ELR (cell line): ENCODE data around the gene CCNC.

Experiments
- DNase-seq: peaks from one replicate; pipeline ENCODE4 v3.0.0-alpha.2; 2015; ENCODE audit warnings: low read depth

The CCNC gene, protein sequence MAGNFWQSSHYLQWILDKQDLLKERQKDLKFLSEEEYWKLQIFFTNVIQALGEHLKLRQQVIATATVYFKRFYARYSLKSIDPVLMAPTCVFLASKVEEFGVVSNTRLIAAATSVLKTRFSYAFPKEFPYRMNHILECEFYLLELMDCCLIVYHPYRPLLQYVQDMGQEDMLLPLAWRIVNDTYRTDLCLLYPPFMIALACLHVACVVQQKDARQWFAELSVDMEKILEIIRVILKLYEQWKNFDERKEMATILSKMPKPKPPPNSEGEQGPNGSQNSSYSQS

DNA sequence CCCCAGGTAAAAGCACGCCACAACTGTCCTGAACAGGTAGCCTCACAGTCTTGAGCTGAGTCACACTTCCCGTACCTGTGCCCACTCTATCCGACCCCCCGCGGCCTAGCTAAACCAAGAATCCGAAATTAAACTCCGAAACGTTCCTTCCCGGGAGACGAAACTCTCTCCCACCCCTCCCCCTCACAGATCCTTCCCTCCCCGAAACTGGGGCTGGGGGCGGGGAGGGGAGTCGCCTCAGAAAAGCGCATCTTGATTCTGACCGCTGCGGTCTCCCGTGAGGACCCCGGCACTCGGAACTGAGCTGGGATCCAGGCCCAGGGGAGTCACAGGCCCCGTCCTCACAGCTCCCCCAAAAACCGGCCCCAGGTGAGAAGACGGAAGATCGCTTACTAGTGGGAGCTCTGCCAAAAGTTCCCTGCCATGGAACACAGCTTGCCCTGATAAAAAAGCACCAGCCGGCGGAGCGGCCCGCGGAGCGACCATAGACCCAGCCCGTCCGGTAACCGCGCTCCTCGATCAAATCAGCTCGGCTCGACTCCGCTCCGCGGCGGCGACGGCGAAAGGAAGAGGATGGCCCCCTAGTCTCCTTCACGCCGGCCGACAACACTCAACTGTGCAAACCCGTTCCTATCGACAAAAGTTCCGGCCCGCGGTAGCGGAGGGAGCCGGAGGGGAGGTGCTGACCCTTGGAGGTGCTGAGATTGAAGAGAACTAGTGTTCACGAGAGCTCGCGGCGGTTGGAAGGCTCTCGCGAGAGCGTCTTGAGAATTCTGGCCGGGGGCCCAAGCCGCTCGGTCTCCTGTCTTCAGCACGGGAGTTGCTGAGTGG is at the start of gene CCNC:
TSS of gene CCNC (minus strand) at position 558 of the 831 bp plus-strand sequence. CDS start at position 425, 133 bp downstream.
- DNase-seq, result peak; percentile 97

DNA sequence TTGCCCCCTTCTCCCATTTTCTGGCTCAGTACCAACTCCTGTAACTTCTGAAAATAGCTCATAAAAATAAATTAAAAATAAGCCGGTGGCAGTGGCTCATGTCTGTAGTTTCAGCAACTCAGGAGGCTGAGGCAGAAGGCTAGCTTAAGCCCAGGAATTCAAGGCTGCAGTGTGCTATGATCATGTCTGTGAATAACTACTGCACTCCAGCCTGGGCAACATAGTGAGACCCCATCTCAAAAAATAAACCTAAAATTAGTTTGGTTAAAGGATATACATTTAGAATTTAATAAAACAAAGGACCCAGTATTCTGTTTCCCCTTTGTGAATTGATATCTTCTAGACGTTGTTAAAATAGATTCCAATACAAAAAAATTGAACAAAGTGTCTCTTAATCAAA is 48.7 kb upstream of the CCNC start:
- DNase-seq, result no peak

DNA sequence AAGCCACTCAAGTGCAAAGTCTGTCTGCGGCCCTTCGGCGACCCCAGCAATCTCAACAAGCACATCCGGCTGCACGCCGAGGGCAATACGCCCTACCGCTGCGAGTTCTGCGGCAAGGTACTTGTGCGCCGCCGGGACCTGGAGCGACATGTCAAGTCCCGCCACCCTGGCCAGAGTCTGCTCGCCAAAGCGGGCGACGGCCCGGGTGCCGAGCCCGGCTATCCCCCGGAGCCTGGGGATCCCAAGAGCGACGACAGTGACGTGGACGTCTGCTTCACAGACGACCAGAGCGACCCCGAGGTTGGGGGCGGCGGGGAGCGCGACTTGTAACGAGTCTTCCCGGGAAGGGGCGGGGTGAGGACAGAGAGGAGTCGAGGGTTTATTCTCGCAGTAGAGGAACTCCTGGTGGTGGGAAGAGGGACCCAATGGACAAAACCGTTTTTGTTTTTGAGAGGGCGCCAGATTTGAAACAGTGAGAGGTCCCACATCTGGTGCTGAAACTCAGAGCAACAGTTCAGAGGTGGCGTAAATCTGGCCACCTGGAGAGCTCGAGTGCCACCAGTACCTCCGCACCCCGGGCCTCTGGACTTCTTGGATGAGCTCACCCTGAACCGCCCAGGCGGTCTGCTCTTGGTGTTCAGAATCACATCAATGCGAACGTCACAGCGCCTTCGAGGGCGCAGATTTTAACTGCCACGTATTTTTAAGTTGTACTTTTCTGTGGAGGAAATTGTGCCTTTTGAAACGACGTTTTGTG is 46.1 kb upstream of the CCNC start:
- DNase-seq, result no peak

DNA sequence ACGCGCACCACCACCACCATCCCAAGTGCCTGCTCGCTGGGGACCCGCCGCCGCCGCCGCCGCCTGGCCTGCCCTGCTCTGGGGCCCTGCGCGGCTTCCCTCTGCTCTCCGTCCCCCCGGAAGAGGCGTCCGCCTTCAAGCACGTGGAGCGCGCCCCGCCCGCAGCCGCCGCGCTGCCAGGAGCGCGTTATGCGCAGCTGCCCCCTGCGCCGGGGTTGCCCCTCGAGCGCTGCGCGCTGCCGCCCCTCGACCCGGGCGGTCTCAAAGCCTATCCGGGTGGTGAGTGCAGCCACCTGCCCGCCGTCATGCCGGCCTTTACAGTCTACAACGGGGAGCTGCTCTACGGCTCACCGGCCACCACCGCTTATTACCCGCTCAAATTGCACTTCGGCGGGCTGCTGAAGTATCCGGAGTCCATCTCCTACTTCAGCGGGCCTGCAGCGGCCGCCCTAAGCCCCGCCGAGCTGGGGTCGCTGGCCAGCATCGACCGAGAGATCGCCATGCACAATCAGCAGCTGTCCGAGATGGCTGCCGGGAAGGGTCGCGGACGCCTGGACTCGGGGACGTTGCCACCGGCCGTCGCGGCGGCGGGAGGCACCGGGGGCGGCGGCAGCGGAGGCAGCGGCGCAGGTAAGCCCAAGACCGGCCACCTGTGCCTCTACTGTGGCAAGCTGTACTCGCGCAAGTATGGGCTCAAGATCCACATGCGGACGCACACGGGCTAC is 45.4 kb upstream of the CCNC start:
- DNase-seq, result peak; percentile 19

DNA sequence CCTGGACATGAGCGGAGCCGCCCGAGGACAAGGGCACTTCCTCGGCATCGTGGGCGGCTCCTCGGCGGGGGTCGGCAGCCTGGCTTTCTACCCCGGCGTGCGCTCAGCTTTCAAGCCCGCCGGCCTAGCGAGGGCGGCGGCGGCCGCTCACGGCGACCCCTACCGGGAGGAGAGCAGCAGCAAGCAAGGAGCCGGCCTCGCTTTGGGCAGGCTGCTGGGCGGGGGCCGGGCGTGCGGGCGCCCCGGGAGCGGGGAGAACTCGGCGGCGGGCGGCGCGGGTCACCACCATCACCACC is 44.9 kb upstream of the CCNC start:
- DNase-seq, result no peak

DNA sequence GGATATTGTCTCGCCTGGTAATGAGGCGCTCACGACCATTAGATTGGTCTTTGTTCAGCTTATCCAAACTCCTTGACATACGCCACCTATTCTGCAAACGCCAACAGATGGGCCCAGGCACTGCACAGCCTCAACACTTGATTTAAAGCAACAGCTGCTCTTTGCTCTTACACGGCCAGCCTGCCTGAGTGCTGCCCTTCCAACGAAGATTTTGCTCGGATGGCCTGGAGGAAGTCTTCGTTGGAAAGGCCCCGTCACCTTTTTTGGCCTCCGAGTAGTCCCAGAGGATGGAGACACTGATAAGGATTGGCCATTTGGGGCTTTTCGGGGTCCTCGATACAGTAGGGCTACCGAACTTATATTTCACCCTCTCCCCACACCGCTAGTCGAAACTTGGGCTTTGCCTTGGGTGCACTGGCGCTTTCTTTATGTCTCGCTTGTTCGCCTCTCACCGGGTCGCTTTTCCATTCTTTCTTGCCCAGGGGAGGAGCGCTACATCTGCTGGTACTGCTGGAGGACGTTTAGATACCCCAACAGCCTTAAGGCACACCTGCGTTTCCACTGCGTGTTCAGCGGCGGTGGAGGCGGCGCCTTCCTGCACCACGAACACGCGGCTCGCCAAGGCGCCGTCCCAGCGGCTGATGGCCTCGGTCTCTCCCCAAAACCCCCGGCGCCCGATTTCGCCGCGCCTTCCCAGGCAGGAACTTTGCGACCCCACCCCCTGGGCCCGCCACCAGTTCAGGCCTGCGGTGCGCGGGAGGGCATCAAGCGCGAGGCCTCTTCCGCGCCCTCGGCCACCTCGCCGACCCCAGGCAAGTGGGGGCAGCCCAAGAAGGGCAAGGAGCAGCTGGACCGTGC is 44.3 kb upstream of the CCNC start:
- no peak for DNase-seq

DNA sequence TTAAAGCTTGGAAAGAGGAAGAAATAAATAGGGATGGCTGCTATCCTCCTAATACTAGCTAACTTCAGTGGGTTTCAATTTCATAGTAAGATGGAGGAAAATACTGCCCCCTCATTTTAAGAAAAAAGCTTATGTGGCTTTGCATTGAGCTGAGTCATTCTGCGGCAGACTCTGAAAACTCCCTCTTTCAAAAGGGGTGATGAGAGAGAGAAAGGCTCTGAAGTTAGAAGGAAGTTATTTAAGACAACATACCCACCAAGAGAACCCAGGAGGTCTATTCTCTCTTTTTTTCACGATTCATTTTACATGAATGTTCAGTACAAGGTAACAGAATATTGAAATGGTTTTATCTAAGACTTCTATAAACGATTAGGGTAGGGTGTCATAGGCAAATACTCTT is 42.7 kb upstream of the CCNC start:
- no peak for DNase-seq

DNA sequence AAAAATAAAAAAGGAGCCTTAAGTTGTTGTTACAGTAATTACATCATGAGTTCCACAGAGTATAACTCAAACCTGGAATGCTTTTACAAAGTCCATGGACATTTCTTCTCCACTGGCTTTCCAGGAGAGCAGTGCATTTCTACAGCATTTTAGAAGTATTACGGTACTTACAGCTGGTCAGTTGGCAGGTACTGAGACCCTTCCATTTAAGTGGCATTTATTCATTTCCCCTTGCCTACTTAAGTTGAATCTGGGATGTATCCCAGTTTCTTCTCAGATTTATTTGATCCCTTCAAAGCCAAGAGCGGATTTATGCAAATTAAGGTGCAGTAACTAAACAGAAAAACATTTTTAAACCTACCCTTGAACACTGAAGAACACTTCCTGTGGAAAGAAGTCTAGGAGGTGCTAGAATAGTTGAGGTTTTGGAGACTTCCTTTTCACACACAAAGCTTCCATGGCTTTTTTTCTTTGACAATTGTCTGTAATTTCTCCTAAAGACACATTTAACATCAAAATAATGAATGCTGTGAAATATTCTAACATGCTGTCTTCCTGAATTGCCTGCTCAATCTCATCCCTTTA is 41.5 kb upstream of the CCNC start:
- no peak for DNase-seq

DNA sequence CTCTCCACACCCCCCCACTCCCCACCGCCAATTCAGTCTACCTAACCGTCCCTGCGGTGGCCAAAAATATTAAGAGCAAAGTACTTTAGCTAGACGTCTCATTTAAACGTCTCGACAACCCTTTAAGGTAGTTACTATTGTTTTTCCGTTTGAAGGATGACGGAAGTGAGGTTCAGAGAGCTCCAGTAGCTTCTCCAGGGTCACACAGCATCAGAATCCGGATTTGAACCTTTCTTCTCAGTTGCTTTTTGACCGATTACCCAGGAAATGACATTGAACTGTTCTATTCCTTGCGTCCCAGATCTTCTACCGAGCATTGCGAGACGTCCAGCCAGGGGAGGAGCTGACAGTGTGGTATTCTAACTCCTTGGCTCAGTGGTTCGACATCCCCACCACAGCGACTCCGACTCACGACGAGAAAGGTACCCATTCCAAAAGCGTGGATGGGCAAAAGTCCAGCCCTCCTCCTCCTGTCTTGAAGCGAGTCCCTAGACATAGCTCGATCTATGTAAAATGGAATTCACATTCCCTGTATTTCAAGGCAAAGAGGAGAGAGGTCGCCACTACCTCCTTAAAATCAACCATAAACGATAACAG is 40.5 kb upstream of the CCNC start:
- DNase-seq, result no peak

DNA sequence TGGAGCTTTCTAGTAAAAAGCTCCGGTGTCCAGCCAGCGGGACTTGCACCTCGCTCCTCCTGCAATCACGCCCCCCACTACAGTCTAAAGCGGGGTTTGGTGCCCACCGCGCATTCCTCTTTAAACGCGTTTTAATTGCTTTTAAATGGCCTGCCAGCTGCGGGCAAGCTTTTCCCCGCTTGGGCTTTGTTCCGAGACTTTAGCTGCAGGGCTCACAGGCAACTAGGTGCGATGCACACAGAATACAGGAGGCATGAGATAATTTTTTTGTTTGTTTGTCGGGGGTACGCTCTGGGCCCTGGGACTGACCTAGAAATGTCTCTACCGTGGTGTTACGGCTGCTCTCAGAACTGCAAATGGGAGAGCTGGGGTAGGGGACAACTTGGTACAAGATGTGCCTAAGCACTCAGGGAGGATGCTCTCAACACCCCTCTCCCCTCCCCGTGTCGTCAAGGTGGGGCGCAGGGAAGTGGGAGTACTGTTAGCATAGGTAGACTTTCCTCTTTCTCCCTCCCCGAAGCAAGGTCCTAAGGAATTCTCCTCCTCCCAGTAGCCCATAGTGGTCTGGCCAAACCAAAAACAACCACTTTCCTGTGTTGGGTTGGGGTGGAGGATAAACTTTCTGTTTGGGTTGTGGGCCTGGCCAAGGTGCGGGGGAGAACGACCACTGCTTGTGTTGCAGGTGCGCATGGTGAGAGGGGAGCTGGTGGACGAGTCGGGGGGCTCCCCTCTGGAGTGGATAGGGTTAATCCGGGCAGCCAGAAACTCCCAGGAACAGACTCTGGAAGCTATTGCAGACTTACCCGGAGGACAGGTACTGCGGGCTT is 39.8 kb upstream of the CCNC start:
- no peak for DNase-seq

DNA sequence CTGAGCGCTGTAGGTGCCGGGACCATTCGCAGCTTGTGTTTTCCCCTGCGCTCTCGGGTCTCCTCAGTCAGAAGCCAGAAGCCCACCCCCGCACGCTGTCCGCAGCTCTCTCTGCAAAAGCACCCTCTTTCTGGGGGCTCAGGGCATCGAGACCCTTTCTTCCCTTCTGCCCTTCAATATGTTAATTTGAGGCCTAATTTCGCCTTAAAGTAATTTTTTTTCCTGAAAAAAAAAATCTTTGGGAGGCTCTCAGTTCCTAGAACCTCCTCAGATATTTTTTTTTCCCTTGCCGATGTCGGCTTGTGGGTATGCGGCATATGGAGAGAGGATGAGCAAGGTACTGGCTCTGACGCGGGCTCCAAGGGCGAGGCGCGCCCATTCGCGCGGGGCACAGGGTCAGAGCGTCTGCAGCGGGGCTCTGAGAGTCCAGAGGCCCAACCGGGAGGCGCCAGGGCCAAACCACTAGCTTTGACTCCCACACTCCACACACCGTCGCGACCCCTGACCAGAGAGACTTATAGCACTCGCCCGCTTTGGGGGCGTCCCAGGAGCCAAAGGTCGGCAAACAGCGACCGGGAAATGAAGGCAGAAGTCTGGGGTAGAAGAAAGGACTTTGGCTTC is 39.1 kb upstream of the CCNC start:
- no peak for DNase-seq

DNA sequence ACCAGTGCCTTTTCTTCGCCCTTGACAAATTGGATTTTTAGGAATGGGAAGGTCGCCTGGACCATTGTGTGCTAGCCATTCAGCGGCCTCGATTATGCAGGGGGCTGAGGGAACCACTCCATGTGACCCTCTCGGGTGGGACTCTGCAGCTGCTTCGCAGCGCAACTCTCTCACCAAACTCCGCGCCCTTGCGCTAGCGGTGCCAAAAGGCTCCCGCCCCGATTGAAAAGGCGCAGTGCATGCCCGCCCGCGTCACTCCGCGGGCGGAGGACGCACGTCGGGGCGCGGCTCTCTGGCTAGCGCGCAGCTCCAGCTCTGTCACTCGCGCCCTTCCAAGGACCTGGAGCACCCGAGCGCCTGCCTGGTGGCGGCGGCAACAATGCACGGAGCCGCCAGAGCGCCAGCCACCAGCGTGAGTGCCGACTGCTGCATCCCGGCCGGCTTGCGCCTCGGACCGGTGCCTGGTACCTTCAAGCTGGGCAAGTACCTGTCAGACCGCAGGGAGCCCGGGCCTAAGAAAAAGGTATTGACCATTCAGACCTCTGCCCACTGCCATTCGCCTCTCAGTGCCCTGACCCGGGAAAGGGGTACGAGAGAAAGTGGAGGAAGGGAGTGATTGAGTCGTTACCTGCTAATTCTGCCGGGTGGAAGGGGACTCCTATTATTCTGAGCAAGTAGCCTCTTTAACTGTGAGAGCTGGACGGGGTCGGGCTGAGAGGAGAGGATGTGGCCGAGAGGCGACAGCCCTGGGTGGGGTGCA is 38.4 kb upstream of the CCNC start, which contains the start of gene PRDM13:
TSS of gene PRDM13 (plus strand) at position 178 of the 760 bp plus-strand sequence. CDS start at position 380, 202 bp downstream.
- DNase-seq, result no peak

DNA sequence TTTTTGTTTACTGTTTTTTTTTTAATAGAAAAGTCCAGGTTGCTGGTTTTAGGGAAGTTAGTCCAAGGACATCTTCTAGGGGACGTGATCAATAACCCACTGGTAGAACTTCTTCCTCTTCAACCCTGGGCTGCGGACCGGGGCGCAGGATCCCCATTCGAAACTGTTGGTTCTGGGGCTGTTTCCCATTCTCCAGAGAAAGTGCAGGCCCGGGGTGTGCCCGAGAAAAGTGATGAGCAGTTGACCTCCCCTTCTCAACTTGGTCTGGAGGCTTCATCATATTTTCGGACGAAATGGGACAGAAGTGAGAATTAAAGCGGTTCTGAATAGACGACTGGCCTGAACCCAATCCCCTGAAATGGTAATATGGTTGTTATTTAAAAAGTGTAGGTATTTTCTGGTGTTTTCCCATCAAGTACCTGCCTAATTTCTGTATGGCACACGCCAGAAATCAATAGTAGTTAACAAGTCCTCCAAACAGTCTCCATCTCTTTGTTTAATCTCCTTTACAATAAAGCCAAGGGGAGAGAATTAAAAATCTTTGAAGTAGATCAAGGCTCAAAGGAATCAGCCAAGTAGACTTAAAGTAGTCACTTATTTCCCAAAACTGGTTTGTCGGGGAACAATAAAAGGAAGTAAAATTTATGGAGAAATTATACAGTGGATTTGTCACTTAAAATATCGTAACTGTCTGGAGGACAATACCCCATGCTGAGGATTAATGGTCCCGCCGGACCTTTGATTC is 37.6 kb upstream of the CCNC start:
- DNase-seq, result no peak

DNA sequence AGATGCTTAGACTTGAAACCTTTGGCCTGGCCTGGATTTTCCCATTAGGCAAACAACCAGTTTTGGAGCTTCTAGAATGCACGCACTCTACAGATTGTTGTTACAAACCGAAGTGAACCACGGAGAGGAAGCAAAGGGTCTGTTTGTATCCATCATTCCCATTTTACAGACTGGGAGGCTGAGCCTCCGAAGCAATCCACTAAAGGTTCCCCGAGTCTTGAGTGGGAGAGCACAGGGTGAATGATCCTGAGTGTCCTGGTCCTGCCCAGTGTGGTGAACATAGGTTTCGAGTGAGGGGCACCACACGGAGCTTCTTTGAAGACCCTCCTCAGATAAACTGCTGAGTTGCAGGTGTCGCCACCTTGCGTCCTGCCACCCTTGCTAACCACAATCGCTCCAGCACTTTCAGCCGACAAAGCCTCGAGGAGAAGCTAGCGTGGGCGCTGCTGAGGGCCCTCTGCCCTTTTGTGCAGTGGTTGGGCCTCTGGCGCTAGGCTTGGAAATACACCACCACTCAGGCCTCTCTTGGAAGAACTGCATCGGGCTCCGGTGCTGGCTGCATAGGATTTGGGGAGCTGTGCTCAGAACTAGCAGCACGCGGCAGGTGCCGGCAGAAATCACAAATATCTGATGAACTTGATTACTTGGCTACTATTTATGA is 36.7 kb upstream of the CCNC start:
- no peak for DNase-seq

DNA sequence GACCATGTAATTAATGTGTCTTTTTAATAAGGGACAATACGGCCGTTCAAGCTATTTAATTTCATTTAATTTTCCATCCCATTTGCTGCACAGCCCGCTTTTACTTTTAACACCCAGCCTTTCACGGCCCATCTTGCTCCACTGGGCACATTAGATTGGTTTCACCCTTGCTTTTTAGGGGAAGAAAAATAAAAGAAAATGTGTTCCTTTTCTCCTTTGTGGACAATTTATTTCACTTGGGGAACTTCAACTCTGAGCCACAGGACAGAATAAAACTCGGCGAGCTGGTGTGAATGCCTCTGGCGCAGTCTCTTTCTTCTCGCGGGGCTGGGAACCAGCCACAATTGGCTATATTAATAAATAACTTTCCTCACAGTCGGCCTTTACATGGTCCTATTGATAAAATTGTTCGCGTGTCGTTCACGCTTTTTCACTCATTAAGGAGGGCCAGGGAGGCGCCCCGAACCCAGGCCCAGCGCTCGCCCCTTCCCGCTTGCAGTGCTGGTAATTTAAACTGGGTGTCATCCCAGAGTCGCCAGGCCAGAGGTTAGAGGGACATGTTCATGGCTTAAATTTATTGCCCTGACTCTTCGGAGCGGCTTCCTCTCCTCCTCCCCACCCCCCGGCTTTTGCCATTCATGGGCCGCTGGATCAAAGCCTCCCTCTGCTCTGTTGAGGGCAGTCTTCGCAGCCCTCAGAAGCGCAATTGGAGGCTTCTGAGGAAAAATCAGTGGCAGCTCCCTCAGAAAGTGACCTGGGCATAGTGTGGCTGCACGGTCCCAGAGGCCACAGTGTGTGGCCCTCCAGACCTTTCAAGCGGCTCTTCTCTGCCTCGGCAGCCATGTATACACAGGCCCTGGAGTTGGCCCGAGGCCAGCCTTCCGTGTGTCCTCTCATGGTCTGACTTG is 36.0 kb upstream of the CCNC start:
- no peak for DNase-seq
